GM23248 (cell line): ENCODE data around the gene PLPPR1.

Source experiments
- EZH2 ChIP-seq: fragments of 200-600 bp; sonication (generic); IDR thresholded peaks from 2 replicates; pipeline ENCODE4 v1.6.1; 2018; ENCODE audit warnings: antibody characterized with exemption, mild to moderate bottlenecking; ENCODE audit not compliant: insufficient read depth, poor library complexity, severe bottlenecking
- EZH2phosphoT487 ChIP-seq: fragments of 200-600 bp; sonication (generic); IDR thresholded peaks from 2 replicates; pipeline ENCODE4 v1.6.1; 2018; ENCODE audit warnings: antibody characterized with exemption, moderate library complexity, mild to moderate bottlenecking, low read depth; ENCODE audit not compliant: insufficient read depth

DNA sequence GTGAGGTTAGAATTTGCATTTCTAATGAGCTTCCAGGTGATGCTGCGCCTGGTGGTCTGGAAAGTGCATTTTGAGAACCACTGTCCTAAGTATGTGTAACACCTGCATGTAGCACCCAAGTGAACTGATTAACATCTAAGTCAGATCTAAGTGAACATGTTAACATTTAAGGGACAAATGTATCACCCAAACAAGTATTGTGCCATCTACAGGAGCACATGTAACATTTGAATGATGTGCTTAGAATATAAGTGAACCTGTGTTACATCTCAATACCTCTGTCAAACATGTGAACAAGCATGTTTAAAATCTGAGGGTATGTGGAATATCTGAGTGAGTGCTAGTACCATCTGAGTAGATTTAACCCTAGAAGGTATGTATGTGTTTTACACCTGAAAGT, 68.7 kb downstream of the PLPPR1 start:
- TF ChIP-seq EZH2phosphoT487 = no peak
- TF ChIP-seq EZH2 = no peak
